Adrenal gland (tissue), 12 donors: Measurements from ENCODE around the gene MEIS1. TPM values are rescaled to one million over a fixed set of nuclear protein-coding genes. Genes with fewer than 3 reads are reported as not detected.

ENCODE experiments used
- DNase-seq, 7 donors: peaks; one replicate each; pipeline ENCODE4 v3.0.0-alpha.2; 2019 to 2020
- H3K27ac ChIP-seq, 5 donors: fragments of 200-600 bp; sonication (generic) in 4 of 5; 1 replicate in 3 of 5; 2 replicates in 2 of 5; pipeline versions ENCODE4 v1.5.1 to v1.8.0; 2016 to 2020; ENCODE audit warnings: mild to moderate bottlenecking in 1 of 5
- H3K27me3 ChIP-seq: fragments of 200-600 bp; 2 replicates; pipeline ENCODE4 v1.8.0; 2021
- H3K36me3 ChIP-seq, 2 donors: fragments of 200-600 bp; replicated peaks in 1 of 2; 1 replicate in 1 of 2; 2 replicates in 1 of 2; pipeline versions ENCODE4 v1.5.1 to v1.8.0; 2018 to 2022
- H3K4me1 ChIP-seq, 2 donors: fragments of 200-600 bp; replicated peaks in 1 of 2; 1 replicate in 1 of 2; 2 replicates in 1 of 2; pipeline versions ENCODE4 v1.5.1 to v1.8.0; 2018 to 2021
- H3K4me3 ChIP-seq, 4 donors: fragments of 200-600 bp; sonication (generic) in 3 of 4; one replicate each; pipeline ENCODE4 v1.5.1; 2016 to 2018
- H3K9me3 ChIP-seq, 3 donors: fragments of 200-600 bp; sonication (generic) in 1 of 3; replicated peaks in 1 of 3; 1 replicate in 2 of 3; 2 replicates in 1 of 3; pipeline versions ENCODE4 v1.5.1 to v1.8.0; 2016 to 2021
- CTCF ChIP-seq, 6 experiments: fragments of 450-650 bp in 4 of 6; fragments of 200-600 bp in 2 of 6; sonication (generic) in 1 of 6; IDR thresholded peaks; 1 replicate in 5 of 6; 2 replicates in 1 of 6; pipeline versions ENCODE4 v1.5.1 to v1.8.0; 2016 to 2021; ENCODE audit warnings: antibody characterized with exemption in 6 of 6, mild to moderate bottlenecking in 2 of 6, moderate library complexity in 1 of 6
- POLR2A ChIP-seq, 2 donors: fragments of 450-650 bp; IDR thresholded peaks; one replicate each; pipeline ENCODE4 v1.6.1; 2017; ENCODE audit warnings: antibody characterized with exemption in 2 of 2, mild to moderate bottlenecking in 2 of 2, moderate library complexity in 1 of 2
- WGBS, 4 donors: extraction: QIAGEN DNeasy Blood & Tissue Kit in 2 of 4; methylation state at CpG; one replicate each; pipeline versions ENCODE4 v1.1.5 to v1.1.7; 2013 to 2017; 5-methylcytosine and 5-hydroxymethylcytosine counted together
- intact Hi-C, 2 donors: fragments of 100-400 bp; cut with DNase I; formaldehyde crosslinking; loops; one replicate each; pipeline versions ENCODE4 v1.14.1 to v1.15.0; 2022 to 2023
- polyA plus RNA-seq, 3 donors: library from polyadenylated mRNA; stranded (reverse); fragments of 200-250 nt in 2 of 3; fragments of 350-450 nt in 1 of 3; fragmentation: Illumina TruSeq in 1 of 3; extraction: RNeasy Lipid Tissue Mini Kit (QIAGEN cat#74804) in 1 of 3; gene quantifications; one replicate each; pipeline ENCODE4 v1.2.3, GENCODE V29; 2013 to 2014
- total RNA-seq, 9 donors: library from RNA; depleted of rRNA in 4 of 9; stranded (reverse); fragments of >200 nt in 4 of 9; fragments of 120-200 nt in 1 of 9; fragmentation: NEBNext Ultra II Directional in 1 of 9; extraction: Animal tissue kit (Norgen Biotek cat#: 25700) in 1 of 9; gene quantifications; one replicate each; pipeline versions ENCODE4 v1.1.0 to v1.2.4, GENCODE V29; 2013 to 2023
- donor health status: healthy with polysubstance abuse.
- donor health status: Bipolar disorder and iron deficiency.
- donor health status: DM: yes; HTN: yes; CAD: no.
- donor health status: DM: no; HTN: no; CAD: no.
- donor health status: DM: no; HTN: no; CAD: no.
- donor health status: DM: yes; HTN: yes; CAD: no.

The MEIS1 gene
- total and polyA plus RNA-seq, 12 donors = 56.3 to 257 (median 107) TPM

DNA sequence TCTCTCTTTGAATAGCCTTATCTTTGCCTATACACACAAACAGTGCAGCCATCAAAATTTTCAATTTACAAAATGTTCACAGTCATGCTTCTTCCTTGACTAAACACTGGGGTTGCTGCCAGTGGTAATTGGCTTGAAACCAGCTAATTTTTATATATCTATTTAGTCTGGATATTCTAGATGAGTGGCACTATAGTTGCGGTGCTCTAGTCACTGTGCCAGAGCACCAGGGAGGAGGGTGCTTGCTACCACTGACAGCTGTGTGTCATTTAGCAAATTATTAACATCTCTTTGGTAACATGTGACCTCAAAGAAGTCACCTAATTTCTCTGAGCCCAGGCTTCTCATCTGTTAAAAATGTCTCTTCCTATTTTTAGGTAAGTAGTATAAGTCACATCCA is 130.4 kb downstream of the MEIS1 start:
- peaks cover 25 to 85% of the 10 kb centered on the region in 2 donors for H3K4me1 ChIP-seq
- no peak for TF ChIP-seq CTCF (IDR thresholded peaks at IDR 0.05)
- TF ChIP-seq POLR2A (IDR thresholded peaks at IDR 0.05) = no peak
- no peak overlapping the region for H3K4me3 ChIP-seq
- intact Hi-C loops = no loop called here
- peak overlapping the region in 1 of 5 donors; percentile 15 for H3K27ac ChIP-seq
- H3K9me3 ChIP-seq = no peaks in the 10 kb centered on the region
- peak in 1 of 7 donors; percentile 55 for DNase-seq
- no peaks in the 10 kb centered on the region for H3K27me3 ChIP-seq
- 7 to 39% (median 25%) methylated on average over 1 of the region's 1 CpG for WGBS, 4 donors
- peaks cover 0 to 32% of the 10 kb centered on the region in 2 donors for H3K36me3 ChIP-seq

DNA sequence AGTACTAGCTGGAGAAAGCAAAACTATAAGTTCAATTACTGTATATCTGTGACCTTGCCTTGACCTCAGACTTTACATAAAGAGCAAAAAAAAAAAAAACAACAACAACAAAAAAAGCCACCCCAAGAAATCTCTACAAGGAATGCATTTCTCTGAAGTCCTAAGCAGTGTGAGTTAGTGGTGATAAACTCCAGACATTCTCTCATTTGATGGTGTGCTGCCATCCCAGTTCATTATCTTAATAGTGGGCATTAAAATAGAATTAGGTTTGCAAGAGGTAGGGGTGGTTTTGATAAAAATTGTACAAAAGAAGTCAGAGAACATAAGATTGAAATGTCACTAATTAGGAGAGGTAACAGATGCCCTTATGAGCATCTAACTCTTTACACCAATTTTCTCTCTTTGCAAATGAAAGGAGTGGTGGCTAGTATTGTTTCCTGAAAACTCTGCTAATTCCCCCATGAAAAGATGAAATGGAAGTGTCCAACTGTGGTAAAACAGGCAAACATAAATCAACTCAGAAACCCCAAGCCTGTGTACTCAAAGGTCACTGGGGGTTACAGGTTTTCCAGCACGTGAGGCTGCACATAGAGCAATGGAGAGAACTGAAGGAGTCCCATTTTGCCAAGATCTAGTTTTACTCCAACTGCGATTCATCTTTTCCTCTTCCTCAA is 131.9 kb downstream of the MEIS1 start:
- H3K9me3 ChIP-seq = no peaks in the 10 kb centered on the region
- DNase-seq = no peak
- H3K4me1 ChIP-seq = peaks cover 19 to 76% of the 10 kb centered on the region in 2 donors
- H3K27me3 ChIP-seq = no peaks in the 10 kb centered on the region
- no peak for TF ChIP-seq POLR2A (IDR thresholded peaks at IDR 0.05)
- no peak for TF ChIP-seq CTCF (IDR thresholded peaks at IDR 0.05)
- no peak overlapping the region for H3K4me3 ChIP-seq
- peak overlapping the region in 1 of 5 donors; percentile 11 for H3K27ac ChIP-seq
- H3K36me3 ChIP-seq = peaks cover 0 to 43% of the 10 kb centered on the region in 2 donors
- intact Hi-C loops = no loop called here
- 63 to 83% (median 73%) methylated on average over 2 of the region's 2 CpGs for WGBS, 4 donors

DNA sequence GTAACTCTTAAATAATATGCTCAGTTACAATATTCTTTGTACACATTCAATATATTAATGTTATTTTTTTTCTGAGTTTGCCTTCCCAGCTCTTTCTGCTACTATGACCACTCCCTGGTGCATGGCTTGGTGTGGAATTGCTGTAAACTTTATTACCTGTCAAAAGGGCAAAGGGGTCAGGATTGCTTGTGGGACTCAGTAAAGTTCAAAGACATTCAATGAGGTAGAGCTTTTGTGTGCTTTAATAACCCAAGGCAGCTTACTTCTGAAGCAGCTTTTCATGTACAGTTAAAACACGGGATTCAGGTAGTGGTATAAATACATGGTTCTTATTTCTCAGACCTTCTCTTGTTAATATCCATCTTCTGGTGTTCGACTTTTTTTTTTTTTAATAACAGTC is 132.8 kb downstream of the MEIS1 start:
- no peak for TF ChIP-seq POLR2A (IDR thresholded peaks at IDR 0.05)
- no peak for TF ChIP-seq CTCF (IDR thresholded peaks at IDR 0.05)
- H3K4me1 ChIP-seq = peaks cover 12 to 72% of the 10 kb centered on the region in 2 donors
- intact Hi-C loops = no loop called here
- H3K27me3 ChIP-seq = no peaks in the 10 kb centered on the region
- H3K36me3 ChIP-seq = peaks cover 0 to 43% of the 10 kb centered on the region in 2 donors
- no peak overlapping the region for H3K4me3 ChIP-seq
- DNase-seq = no peak
- peak overlapping the region in 1 of 5 donors; percentile 11 for H3K27ac ChIP-seq
- 67 to 77% (median 73%) methylated on average over 2 of the region's 2 CpGs for WGBS, 4 donors
- H3K9me3 ChIP-seq = no peaks in the 10 kb centered on the region

DNA sequence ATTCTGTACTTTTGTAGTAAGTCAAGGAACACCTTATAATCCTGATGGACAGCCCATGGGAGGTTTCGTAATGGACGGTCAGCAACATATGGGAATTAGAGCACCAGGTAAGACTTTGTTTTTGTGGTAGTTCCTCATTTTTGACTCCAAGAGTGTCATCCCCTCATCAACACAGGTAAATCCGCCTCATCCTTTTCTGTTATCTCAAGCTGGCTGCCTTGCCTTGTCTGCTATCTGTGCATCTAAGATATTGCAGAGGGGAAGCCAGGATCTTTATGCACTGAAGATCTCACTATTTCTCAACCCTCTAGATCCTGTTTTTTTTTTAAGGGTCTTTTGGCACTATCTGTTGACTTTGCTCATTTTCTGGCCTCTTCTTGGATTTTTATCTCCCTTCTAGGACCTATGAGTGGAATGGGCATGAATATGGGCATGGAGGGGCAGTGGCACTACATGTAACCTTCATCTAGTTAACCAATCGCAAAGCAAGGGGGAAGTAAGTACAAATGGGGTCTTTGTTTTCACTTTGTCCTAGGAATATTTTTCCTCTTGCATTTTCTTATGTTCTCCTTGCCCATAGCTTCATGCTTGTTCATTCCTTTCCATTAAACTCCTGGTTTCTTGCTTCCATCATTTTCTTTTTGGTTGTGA is 133.8 kb downstream of the MEIS1 start:
- Histone ChIP-seq H3K4me1 (peaks cover 15 to 73% of the 10 kb centered on the region in 2 donors), H3K36me3 (peaks cover 0 to 43% of the 10 kb centered on the region in 2 donors), H3K27me3 (no peaks in the 10 kb centered on the region), H3K4me3 (no peak overlapping the region), H3K27ac (peak overlapping the region in 2 of 5 donors; percentile 6 to 47), H3K9me3 (no peaks in the 10 kb centered on the region)
- no peak for TF ChIP-seq CTCF (IDR thresholded peaks at IDR 0.05)
- no peak for TF ChIP-seq POLR2A (IDR thresholded peaks at IDR 0.05)
- intact Hi-C loops = no loop called here
- WGBS, 4 donors = 83 to 86% (median 85%) methylated on average over 4 of the region's 4 CpGs
- DNase-seq = no peak
